HG03025 (cell line): Measurements from ENCODE around the gene CRY1.

Experiments used
- ATAC-seq: cut with Tn5 transposase; IDR thresholded peaks from one replicate; pipeline ENCODE4 v1.9.1; 2021; ENCODE audit warnings: mild to moderate bottlenecking, moderate library complexity; ENCODE audit not compliant: unreplicated experiment, low FRiP score

The CRY1 gene

DNA sequence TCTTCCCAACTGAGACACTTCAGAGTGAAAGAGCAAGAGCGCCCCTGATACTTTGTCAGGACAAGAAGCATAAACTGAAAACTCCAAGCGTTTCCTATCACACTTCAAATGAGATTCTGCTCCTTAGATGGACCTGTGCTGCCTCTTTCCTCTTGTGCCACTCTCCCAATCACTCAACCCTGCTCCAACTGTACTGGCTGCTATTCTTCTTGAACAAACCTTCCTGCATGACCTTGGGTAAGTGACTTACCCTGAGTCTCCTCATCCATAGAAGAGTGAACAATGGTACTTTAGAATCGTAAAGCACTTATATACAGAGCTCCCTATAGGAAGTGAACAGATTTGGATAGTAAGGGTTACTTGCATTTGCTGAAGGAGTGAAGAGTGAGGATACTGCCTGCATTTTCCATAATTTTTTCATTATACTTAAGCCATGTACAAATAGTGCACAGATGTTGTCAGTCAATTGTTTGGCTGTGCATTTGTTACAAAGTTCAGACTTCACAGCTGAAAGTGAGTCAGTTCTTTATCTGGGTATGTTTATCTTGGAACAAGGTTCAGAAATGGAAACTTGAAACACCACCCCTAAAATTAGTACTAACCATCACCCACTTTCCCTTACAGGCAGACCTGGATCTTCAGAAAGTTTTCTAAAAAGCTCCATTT is 117.2 kb downstream of the CRY1 start:
- ATAC-seq = no peak

- ATAC-seq = no peak
Observed at GRCh38 chr12:106975098-106975497, 118.3 kb downstream of the CRY1 start.

- no peak for ATAC-seq
Observed at GRCh38 chr12:106974511-106974910, 118.8 kb downstream of the CRY1 start.

DNA sequence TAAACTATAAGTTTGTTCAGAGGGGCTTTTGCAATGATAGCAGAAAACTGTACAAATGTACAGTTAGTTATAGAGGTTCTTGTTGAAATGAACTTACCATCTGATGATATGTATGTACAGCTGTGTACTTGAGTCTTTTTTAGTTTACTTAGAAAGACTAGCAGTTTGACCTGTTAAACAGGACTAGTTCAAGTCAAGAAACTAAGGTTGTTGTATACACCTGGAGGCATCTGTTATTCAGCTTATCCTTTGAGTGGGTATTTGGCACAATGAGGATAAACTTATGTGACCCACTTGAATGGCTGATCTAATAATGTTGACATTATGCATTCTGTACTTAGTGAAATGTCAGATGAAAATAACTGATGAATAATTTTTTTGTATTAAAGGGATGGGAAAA is 119.8 kb downstream of the CRY1 start:
- no peak for ATAC-seq

DNA sequence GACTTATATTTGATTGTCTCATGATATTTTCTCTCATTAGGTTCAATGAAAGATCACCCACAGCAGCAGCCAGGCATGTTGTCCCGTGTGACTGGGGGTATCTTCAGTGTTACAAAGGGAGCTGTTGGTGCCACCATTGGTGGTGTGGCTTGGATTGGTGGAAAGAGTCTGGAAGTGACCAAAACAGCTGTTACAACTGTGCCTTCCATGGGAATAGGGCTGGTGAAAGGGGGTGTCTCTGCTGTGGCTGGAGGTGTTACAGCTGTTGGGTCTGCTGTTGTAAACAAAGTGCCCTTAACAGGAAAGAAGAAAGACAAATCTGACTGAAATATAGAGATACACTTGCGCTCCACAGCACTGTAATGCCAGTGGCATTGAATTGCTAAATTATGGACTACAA is 122.3 kb downstream of the CRY1 start:
- no peak for ATAC-seq

- no peak for ATAC-seq
Observed at GRCh38 chr12:106964526-106964925, 128.8 kb downstream of the CRY1 start.

DNA sequence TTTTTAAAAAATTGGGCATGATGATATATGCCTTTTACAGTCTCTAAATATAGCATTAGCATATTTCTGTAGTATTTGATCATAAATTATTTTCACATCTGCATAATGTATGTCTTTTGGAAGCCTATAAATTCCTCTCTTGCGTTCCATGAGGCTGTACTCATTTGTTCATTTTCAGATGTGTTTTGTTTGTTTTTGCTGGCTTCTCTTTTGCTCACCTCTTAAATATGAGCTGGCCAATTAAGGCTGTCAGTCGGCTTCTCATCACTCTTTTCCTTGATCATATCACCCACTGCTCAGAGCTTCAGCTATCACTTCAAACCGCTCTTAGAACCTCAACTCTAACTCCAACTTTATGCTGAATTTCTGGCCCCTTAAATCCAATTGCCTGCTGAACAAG is 131.1 kb downstream of the CRY1 start:
- ATAC-seq = no peak

DNA sequence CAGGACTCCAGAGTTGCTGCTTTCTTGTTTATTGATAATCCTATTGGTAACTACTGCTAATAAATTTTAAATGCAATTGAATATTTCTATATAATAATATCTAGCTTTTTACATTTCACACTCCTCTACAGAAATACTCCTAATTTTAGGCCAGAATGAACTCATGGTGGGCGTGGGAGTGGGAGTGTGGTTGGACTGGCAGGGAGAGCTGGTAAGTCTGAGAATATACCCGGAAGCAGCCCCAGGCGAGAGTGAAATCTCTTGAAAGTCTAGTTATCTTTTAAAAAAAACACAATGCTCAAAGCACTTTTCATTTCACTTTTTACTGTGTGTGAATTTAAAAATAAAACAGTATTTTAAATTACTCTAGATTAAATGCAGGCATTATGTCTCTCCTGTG is 132.9 kb downstream of the CRY1 start:
- no peak for ATAC-seq

DNA sequence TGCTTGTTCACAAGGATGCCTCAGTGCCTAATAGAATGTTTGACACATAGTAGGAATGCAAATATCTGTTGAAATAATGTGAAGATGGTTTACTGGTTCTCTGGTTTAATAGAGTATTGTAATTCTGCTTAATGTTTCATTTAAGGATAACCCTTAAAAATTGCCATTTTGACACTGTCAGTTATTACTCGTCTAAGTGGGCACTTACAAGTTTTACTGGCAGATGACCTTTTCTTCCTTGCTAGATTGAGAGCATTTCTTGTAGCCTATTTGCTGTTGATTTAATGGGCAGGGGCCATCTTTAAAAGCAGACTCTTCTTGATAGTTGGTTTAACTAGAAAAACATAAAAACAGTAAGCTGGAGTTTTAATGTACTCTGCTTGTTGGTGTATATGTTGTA is 135.8 kb downstream of the CRY1 start:
- ATAC-seq = no peak

DNA sequence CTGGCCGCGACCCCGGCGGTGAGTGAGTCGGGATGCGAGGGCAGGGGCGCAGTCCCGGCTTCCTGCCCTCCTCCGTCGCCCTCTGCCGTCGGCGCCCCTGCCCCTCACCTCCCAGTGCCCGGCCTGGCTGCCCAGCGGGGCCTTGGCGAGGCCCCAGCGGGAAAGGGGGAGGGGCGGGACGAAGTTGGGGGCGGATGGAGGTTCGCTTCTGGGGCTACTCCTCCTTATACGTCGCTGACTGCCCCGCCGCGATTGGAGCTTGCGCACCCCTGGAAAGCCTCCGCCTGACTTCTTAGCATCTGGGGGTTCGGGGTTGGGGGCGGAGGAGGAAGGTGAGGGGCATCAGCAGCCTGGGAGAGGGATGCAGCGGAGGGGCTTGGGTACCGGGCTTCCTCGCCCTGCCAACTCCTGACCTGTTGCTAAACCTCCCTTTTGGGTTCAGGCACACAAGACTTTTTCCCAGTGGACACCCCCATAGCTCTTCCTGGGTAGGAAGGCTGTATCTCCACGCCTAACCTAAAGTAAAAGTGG is 137.2 kb downstream of the CRY1 start:
- peak; percentile 27 for ATAC-seq

DNA sequence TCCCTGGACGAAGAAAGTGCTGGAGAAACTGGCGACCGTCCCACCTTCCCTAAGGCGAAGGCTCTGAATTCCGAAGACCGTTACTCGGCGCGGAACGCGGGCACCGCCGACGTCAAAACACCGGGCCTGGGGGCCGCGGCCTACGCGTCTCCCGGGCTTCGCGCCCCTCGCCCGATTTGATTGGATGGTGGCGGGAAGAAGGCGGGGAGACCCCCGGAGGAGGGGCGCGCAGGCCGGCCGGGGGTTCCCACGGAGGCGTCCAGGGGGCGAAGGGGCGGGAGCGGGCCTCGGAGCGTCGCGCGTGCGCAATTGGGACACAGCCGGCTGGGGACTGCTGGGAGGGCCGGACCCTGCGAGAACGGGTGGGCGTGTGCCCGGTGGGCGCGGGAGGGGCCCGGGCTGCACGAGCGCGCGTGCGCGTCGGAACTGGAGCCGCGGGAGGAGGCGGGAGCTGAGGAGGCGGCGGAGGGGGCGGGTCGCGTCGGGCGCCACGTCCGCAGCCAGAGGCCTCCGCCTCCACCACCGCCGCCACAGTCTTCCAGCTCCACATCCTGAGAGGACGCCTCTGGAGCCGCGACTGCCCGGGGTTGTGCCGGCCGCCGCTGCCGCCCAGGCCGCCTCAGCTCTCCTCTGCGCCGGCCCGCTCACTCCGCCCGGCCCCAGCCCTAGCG is 137.8 kb downstream of the CRY1 start, which contains the start of gene TMEM263:
TMEM263 (plus strand) TSS at position 531 of the 671 bp plus-strand sequence. CDS start 11,210 bp downstream, outside the sequence.
- peak; percentile 85 for ATAC-seq

GRCh38 chr12:106954462-106955376 is 138.6 kb downstream of the CRY1 start:
- no peak for ATAC-seq

- ATAC-seq = no peak
Observed at GRCh38 chr12:106953352-106954250, 139.7 kb downstream of the CRY1 start.

- no peak for ATAC-seq
Observed at GRCh38 chr12:106950591-106950990, 142.8 kb downstream of the CRY1 start.

DNA sequence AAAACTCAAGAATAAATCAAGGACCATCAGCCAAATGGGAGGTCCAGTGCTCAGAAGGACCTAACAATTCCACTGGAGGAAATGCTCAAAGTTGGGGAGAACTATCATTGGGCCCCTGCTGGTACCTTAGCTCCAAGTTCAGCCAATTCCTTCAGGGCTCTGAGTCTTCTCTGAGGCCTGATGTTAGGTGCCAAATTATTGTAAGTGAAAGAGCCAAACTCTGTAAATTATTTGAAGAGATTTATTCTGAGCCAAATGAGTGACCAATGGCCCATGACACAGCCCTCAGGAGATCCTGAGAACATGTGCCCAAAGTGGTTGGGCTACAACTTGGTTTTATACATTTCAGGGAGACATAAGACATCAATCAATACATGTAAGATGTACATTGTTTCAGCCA is 145.9 kb downstream of the CRY1 start:
- no peak for ATAC-seq

GRCh38 chr12:106945261-106945851 is 148.0 kb downstream of the CRY1 start:
- ATAC-seq = no peak

- no peak for ATAC-seq
Observed at GRCh38 chr12:106942775-106943174, 150.6 kb downstream of the CRY1 start.

DNA sequence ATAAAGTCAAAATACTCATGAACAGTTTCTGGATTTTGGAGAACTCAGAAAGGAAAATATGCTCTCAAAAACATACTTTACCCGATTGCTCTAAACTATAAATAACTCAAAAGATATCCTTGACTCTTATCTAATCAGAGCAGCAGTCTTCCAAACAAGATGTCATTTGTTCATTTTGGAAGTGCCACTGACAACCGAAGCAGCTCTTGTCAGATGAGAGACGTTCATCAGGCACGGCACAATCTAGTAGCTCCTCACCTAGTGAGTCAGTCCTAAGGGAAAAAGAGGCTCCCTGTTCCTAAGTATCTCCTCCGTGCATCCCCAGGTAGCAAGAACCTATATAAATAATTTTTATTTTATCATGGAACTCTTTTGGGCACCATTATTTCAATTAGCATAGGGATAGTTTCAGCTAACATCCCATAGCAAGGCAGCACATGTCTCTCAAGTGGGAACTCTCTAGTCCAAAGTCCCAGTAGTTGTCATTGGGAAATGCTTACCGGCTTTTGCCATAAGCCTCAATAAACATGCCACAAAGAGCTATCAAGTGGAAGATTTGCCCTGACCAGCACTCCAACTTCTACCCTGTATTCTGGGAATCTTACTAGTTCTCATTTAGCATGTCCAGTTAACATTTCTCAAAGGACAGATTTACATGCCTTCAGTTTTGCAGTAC is 151.7 kb downstream of the CRY1 start:
- no peak for ATAC-seq
